Measurements from ENCODE around the gene VILL. TPM values are rescaled to one million over a fixed set of nuclear protein-coding genes. Genes with fewer than 3 reads are reported as not detected.

Gene VILL
- total RNA-seq, 1 donor from 2014 or later: 6.1 TPM

GRCh38 chr3:37945156-37945806 is 45.3 kb upstream of the VILL start:
- TF ChIP-seq, protein P1, sequence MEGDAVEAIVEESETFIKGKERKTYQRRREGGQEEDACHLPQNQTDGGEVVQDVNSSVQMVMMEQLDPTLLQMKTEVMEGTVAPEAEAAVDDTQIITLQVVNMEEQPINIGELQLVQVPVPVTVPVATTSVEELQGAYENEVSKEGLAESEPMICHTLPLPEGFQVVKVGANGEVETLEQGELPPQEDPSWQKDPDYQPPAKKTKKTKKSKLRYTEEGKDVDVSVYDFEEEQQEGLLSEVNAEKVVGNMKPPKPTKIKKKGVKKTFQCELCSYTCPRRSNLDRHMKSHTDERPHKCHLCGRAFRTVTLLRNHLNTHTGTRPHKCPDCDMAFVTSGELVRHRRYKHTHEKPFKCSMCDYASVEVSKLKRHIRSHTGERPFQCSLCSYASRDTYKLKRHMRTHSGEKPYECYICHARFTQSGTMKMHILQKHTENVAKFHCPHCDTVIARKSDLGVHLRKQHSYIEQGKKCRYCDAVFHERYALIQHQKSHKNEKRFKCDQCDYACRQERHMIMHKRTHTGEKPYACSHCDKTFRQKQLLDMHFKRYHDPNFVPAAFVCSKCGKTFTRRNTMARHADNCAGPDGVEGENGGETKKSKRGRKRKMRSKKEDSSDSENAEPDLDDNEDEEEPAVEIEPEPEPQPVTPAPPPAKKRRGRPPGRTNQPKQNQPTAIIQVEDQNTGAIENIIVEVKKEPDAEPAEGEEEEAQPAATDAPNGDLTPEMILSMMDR (conservative IDR thresholded peaks at IDR 0.05; ENCODE audit: low read depth, low read length): no peak
- no peak overlapping the region for H3K4me3 ChIP-seq (ENCODE audit: low read depth, low read length)
- no peak for DNase-seq (ENCODE audit: low read depth)

GRCh38 chr3:37945807-37946530 is 44.6 kb upstream of the VILL start:
- no peak for DNase-seq (ENCODE audit: low read depth)
- no peak overlapping the region for H3K4me3 ChIP-seq (ENCODE audit: low read depth, low read length)
- TF ChIP-seq, protein P1 (conservative IDR thresholded peaks at IDR 0.05; ENCODE audit: low read depth, low read length): no peak

DNA sequence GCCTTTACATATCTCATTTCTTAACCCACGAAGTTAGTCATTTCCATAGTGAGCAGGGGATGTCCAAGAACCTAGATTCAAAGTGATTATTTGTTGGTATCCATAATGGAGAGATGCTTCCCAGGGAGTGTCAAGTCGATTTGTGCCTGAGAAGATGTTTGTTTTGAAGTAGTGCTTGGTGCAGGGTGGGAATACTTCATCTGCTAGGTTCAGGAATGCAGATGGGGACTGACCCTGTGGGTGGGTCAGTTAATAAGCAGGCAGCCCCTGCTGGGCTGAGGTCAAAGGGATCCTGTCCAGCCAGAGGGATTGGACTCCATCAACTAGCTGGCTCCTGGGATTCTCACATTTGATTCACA is 44.1 kb upstream of the VILL start:
- no peak overlapping the region for H3K4me3 ChIP-seq (ENCODE audit: low read depth, low read length)
- TF ChIP-seq, protein P1 (conservative IDR thresholded peaks at IDR 0.05; ENCODE audit: low read depth, low read length): no peak
- DNase-seq (ENCODE audit: low read depth): no peak

DNA sequence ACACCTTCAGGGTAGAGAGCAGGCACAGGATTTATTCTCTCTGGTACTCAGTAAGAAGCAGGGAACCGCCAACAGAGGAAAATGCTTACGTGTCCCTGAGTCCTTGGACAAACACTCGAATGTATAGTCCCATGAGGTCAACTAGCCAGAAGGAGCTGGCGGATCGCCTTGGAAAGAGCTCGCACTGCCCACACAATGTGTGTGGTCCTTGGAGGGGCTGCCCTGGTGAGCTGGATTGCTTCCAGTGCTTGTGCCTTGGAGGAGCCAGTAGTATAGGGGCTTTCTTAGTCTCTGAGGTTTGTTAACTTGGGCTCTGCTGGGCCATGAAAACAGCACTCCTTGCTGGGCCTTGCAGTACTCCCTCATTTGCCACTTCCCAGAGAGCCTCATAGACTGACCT is 40.7 kb upstream of the VILL start:
- TF ChIP-seq, protein P1 (conservative IDR thresholded peaks at IDR 0.05; ENCODE audit: low read depth, low read length): no peak
- DNase-seq (ENCODE audit: low read depth): no peak
- H3K4me3 ChIP-seq (ENCODE audit: low read depth, low read length): no peak overlapping the region

DNA sequence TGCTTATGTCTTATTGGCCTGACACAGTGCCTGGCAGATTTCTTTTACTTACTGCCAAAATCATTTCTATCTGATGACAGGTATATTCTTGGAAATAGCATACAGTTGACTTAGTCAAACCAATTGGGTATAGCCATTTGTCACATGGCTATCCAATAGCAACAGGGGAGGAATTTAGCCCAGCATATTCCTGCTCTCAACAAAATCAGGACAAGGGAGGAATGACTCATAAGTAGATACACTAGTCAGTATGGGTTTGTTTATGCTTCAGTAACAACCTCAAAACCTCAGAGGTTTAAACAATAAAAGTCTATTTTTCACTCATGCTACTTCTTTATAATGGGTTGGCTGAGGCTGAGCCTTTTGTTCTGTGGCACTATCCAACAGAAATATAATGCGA is 38.0 kb upstream of the VILL start:
- H3K4me3 ChIP-seq (ENCODE audit: low read depth, low read length): no peak overlapping the region
- TF ChIP-seq, protein P1 (conservative IDR thresholded peaks at IDR 0.05; ENCODE audit: low read depth, low read length): no peak
- no peak for DNase-seq (ENCODE audit: low read depth)

GRCh38 chr3:37953226-37953625 is 37.4 kb upstream of the VILL start:
- TF ChIP-seq, protein P1 (conservative IDR thresholded peaks at IDR 0.05; ENCODE audit: low read depth, low read length): no peak
- no peak overlapping the region for H3K4me3 ChIP-seq (ENCODE audit: low read depth, low read length)
- DNase-seq (ENCODE audit: low read depth): no peak
